ENCODE results near the gene TSC2. TPM values are rescaled to one million over a fixed set of nuclear protein-coding genes. Genes with fewer than 3 reads are reported as not detected.
A peak's percentile ranks its signal among the peaks of the same experiment; 100 is the strongest.
"Not testable (repeated sequence)": the region's sequence is repeated elsewhere in the genome, so short reads cannot be mapped to it uniquely, and the experiment has no call there.

Gene TSC2
- total RNA-seq, 4 donors from 2014 or later: 101 to 148 (median 109) TPM

GRCh38 chr16:2032285-2033056, 15.3 kb upstream of the TSC2 start:
- TF ChIP-seq POLR2A (IDR thresholded peaks at IDR 0.05) (no peak), CTCF (IDR thresholded peaks at IDR 0.05) (no peak)
- Histone ChIP-seq H3K27me3 (no peaks in the 10 kb centered on the region), H3K9me3 (no peaks in the 10 kb centered on the region), H3K36me3 (peaks cover 0 to 7% of the 10 kb centered on the region in 2 donors), H3K4me1 (peaks cover 16 to 49% of the 10 kb centered on the region in 2 donors), H3K27ac (peak overlapping the region; percentile 7 to 81 (median 73)), H3K4me3 (replicated peaks in 1 of 3) (no peak overlapping the region)
- intact Hi-C loops (cut with DNase I): no loop called here
- 77 to 83% methylated on average over 8 to 13 of the region's 15 CpGs for WGBS, 2 donors
- DNase-seq: peak in 1 of 2 donors; percentile 26

- H3K36me3 ChIP-seq: peaks cover 0 to 8% of the 10 kb centered on the region in 2 donors
- DNase-seq: no peak
- H3K27me3 ChIP-seq: no peaks in the 10 kb centered on the region
- WGBS, 2 donors: 54 to 70% methylated on average over 4 to 16 of the region's 37 CpGs
- H3K9me3 ChIP-seq: no peaks in the 10 kb centered on the region
- H3K27ac ChIP-seq: peak overlapping the region; percentile 23 to 81 (median 73)
- H3K4me3 ChIP-seq (replicated peaks in 1 of 3): peak overlapping the region in 1 of 3 donors; percentile 12
- intact Hi-C loops (cut with DNase I): no loop called here
- H3K4me1 ChIP-seq: peaks cover 16 to 48% of the 10 kb centered on the region in 2 donors
- TF ChIP-seq CTCF (IDR thresholded peaks at IDR 0.05) (no peak), POLR2A (IDR thresholded peaks at IDR 0.05) (no peak)
Measured at GRCh38 chr16:2033057-2033908, 14.5 kb upstream of the TSC2 start.

GRCh38 chr16:2033909-2034695, 13.7 kb upstream of the TSC2 start:
- H3K36me3 ChIP-seq; H3K27me3 ChIP-seq; H3K9me3 ChIP-seq; DNase-seq; intact Hi-C loops (cut with DNase I): not testable (repeated sequence)
- Histone ChIP-seq H3K27ac (peak overlapping the region; percentile 23 to 81 (median 81)), H3K4me1 (peaks cover 16 to 49% of the 10 kb centered on the region in 2 donors), H3K4me3 (replicated peaks in 1 of 3) (peak overlapping the region in 1 of 3 donors; percentile 12)
- 40 to 91% methylated on average over 1 to 9 of the region's 32 CpGs for WGBS, 2 donors

- H3K9me3 ChIP-seq: no peaks in the 10 kb centered on the region
- DNase-seq: no peak
- H3K4me1 ChIP-seq: peaks cover 16 to 56% of the 10 kb centered on the region in 2 donors
- intact Hi-C loops (cut with DNase I): no loop called here
- 43 to 79% methylated on average over 3 to 12 of the region's 17 CpGs for whole genome bisulfite sequencing, 2 donors
- H3K27me3 ChIP-seq: no peaks in the 10 kb centered on the region
- H3K4me3 ChIP-seq (replicated peaks in 1 of 3): peak overlapping the region in 1 of 3 donors; percentile 8
- H3K27ac ChIP-seq: peak overlapping the region; percentile 78 to 81 (median 78)
- TF ChIP-seq POLR2A (IDR thresholded peaks at IDR 0.05) (no peak), CTCF (IDR thresholded peaks at IDR 0.05) (no peak)
- H3K36me3 ChIP-seq: peaks cover 0 to 8% of the 10 kb centered on the region in 2 donors
Measured at GRCh38 chr16:2034696-2035430, 12.9 kb upstream of the TSC2 start.
